A549 treated with GW870086 at 1 μM for 4 hours (cell line): ENCODE results near the gene CMPK2. TPM values are rescaled to one million over a fixed set of nuclear protein-coding genes. Genes with fewer than 3 reads are reported as not detected.

ENCODE experiments used
- total RNA-seq: library from RNA; stranded (reverse); fragments of 200-300 nt; extraction: Qiagen RNA extraction; gene quantifications from 5 replicates; pipeline ENCODE4 v1.2.3, GENCODE V29; 2022; ENCODE audit warnings: low read depth

CMPK2 gene
- total RNA-seq: 0.65 to 1.3 TPM (median 0.77 TPM) in 5 replicates

GRCh38 chr2:6865346-6866274 is at the start of gene CMPK2:
TSS of gene CMPK2 (minus strand) at chr2:6865907. CDS start at chr2:6865696, 211 bp downstream.

DNA sequence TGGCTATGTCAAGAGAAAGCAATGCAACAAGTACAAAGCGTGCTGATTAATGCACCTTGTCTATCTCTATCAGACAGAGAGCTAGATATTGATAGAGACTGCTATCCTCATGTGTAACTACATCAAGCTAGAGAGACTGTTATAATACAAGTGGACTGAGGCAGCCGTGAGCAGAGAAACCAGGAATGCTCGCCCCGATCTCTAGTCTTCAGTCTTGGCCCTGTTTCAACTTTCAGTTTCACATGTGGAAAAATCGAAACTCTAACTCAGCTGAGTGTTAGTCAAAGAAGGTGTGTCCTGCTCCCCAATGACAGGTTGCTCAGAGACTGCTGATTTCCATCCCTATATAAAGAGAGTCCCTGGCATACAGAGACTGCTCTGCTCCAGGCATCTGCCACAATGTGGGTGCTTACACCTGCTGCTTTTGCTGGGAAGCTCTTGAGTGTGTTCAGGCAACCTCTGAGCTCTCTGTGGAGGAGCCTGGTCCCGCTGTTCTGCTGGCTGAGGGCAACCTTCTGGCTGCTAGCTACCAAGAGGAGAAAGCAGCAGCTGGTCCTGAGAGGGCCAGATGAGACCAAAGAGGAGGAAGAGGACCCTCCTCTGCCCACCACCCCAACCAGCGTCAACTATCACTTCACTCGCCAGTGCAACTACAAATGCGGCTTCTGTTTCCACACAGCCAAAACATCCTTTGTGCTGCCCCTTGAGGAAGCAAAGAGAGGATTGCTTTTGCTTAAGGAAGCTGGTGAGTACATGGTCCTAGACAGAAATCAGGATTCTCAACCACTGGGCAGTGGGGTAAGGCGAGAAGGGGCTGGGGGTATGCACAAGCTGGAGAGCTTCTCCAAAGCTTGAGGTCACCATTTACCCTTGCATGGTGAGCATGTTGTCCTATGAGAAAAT is 11.9 kb upstream of the CMPK2 start, which contains the start of gene RSAD2:
Gene RSAD2 (plus strand): TSS at position 376 of the 903 bp plus-strand sequence. CDS start 24 bp downstream, at position 400.

Other genes starting within 250 kb of the CMPK2 start
- 0.13 to 0.30 TPM (median 0.25 TPM) in 5 replicates for gene RSAD2, start 11.9 kb upstream of the CMPK2 start, total RNA-seq
- 6.4 to 10.0 TPM (median 8.4 TPM) in 5 replicates for gene RNF144A, start 51.5 kb upstream of the CMPK2 start, total RNA-seq